ENCODE results near the gene HAUS8.

GRCh38 chr19:17073869-17074633, 1.2 kb downstream of the HAUS8 start:
- TF ChIP-seq CTCF (IDR thresholded peaks at IDR 0.05; ENCODE audit: poor library complexity, severe bottlenecking) (no peak), POLR2AphosphoS5 (IDR thresholded peaks at IDR 0.05) (no peak), MXI1 (conservative IDR thresholded peaks at IDR 0.05; ENCODE audit: poor library complexity, severe bottlenecking) (no peak)

All from neural cell (in vitro differentiated cells).